Loucy (cell line): ENCODE data around the gene HIVEP1.

Source experiments
- H2AFZ ChIP-seq: fragments of 200-600 bp; sonication (generic); 2 replicates; pipeline ENCODE4 v1.6.0; 2016; ENCODE audit warnings: antibody characterized with exemption, mild to moderate bottlenecking, low read length, moderate library complexity
- H3F3A ChIP-seq: fragments of 200-600 bp; 2 replicates; pipeline ENCODE4 v1.6.0; 2016; ENCODE audit warnings: antibody characterized with exemption, low read depth, mild to moderate bottlenecking
- H3K27me3 ChIP-seq: fragments of 200-600 bp; sonication (generic); 2 replicates; pipeline ENCODE4 v1.6.1; 2014; ENCODE audit warnings: low read length, mild to moderate bottlenecking; ENCODE audit not compliant: insufficient read depth, poor library complexity, severe bottlenecking
- H3K36me3 ChIP-seq: fragments of 200-600 bp; sonication (generic); 2 replicates; pipeline ENCODE4 v1.6.1; 2016; ENCODE audit warnings: low read length; ENCODE audit not compliant: insufficient read depth
- H3K4me1 ChIP-seq: fragments of 200-600 bp; sonication (generic); 2 replicates; pipeline ENCODE4 v1.5.1; 2014; ENCODE audit warnings: low read length, mild to moderate bottlenecking; ENCODE audit not compliant: insufficient read depth, poor library complexity, severe bottlenecking
- H3K4me2 ChIP-seq: fragments of 200-600 bp; sonication (generic); 2 replicates; pipeline ENCODE4 v1.6.0; 2014; ENCODE audit warnings: antibody characterized with exemption, low read length, low read depth, mild to moderate bottlenecking; ENCODE audit not compliant: poor library complexity, severe bottlenecking
- H3K4me3 ChIP-seq: fragments of 200-600 bp; sonication (generic); 2 replicates; pipeline ENCODE4 v1.5.1; 2014; ENCODE audit warnings: low read length, mild to moderate bottlenecking, mixed read lengths; ENCODE audit not compliant: poor library complexity, severe bottlenecking
- H3K79me2 ChIP-seq: fragments of 200-600 bp; sonication (generic); 2 replicates; pipeline ENCODE4 v1.6.1; 2014; ENCODE audit warnings: low read length; ENCODE audit not compliant: insufficient read depth
- H3K9ac ChIP-seq: fragments of 200-600 bp; sonication (generic); 2 replicates; pipeline ENCODE4 v1.6.0; 2014; ENCODE audit warnings: mild to moderate bottlenecking, low read depth, low read length, moderate library complexity; ENCODE audit not compliant: poor library complexity, severe bottlenecking
- H3K9me2 ChIP-seq: fragments of 200-600 bp; sonication (generic); replicated peaks from 2 replicates; pipeline ENCODE4 v1.6.1; 2016; ENCODE audit warnings: low read depth, low read length, mixed read lengths
- H3K9me3 ChIP-seq: fragments of 200-600 bp; sonication (generic); 2 replicates; pipeline ENCODE4 v1.6.1; 2014; ENCODE audit warnings: mild to moderate bottlenecking, antibody characterized with exemption, low read length, low read depth; ENCODE audit not compliant: insufficient read depth
- H4K20me1 ChIP-seq: fragments of 200-600 bp; sonication (generic); 2 replicates; pipeline ENCODE4 v1.6.0; 2014; ENCODE audit warnings: antibody characterized with exemption, low read length, mild to moderate bottlenecking; ENCODE audit not compliant: insufficient read depth, poor library complexity, severe bottlenecking
- CTCF ChIP-seq: fragments of 200-600 bp; sonication (generic); conservative IDR thresholded peaks from 2 replicates; pipeline ENCODE4 v1.5.1; 2014; ENCODE audit warnings: mild to moderate bottlenecking, antibody characterized with exemption, low read length
- EZH2phosphoT487 ChIP-seq: fragments of 200-600 bp; IDR thresholded peaks from 2 replicates; pipeline ENCODE4 v1.6.1; 2018; ENCODE audit warnings: antibody characterized with exemption, mild to moderate bottlenecking, moderate library complexity, borderline replicate concordance

Gene HIVEP1

GRCh38 chr6:12064131-12064530 lies 52.0 kb downstream of the HIVEP1 start:
- H3K36me3 ChIP-seq, result no peaks in the 10 kb centered on the region; the same call in 1 of the 2 replicates
- H3K9me2 ChIP-seq, result no peaks in the 10 kb centered on the region
- H4K20me1 ChIP-seq, result no peaks in the 10 kb centered on the region
- peaks cover 13% of the 10 kb centered on the region for H3K4me1 ChIP-seq
- H3K9me3 ChIP-seq, result no peaks in the 10 kb centered on the region
- H3K27me3 ChIP-seq, result no peaks in the 10 kb centered on the region
- H2AFZ ChIP-seq, result no peak overlapping the region
- peaks cover 21% of the 10 kb centered on the region; the same call in 1 of the 2 replicates for H3K79me2 ChIP-seq
- no peak overlapping the region for H3K4me3 ChIP-seq
- no peak for TF ChIP-seq EZH2phosphoT487
- TF ChIP-seq CTCF, result no peak
- H3K4me2 ChIP-seq, result no peak overlapping the region
- H3F3A ChIP-seq, result no peaks in the 10 kb centered on the region
- no peak overlapping the region for H3K9ac ChIP-seq

GRCh38 chr6:12064538-12065071 lies 52.5 kb downstream of the HIVEP1 start:
- no peaks in the 10 kb centered on the region for H3F3A ChIP-seq
- H4K20me1 ChIP-seq, result no peaks in the 10 kb centered on the region
- no peaks in the 10 kb centered on the region; the same call in 1 of the 2 replicates for H3K36me3 ChIP-seq
- H3K9me3 ChIP-seq, result no peaks in the 10 kb centered on the region
- peaks cover 13% of the 10 kb centered on the region for H3K4me1 ChIP-seq
- no peak overlapping the region for H2AFZ ChIP-seq
- no peak overlapping the region for H3K4me2 ChIP-seq
- H3K9me2 ChIP-seq, result no peaks in the 10 kb centered on the region
- H3K4me3 ChIP-seq, result no peak overlapping the region
- H3K27me3 ChIP-seq, result no peaks in the 10 kb centered on the region
- peaks cover 21% of the 10 kb centered on the region; the same call in 1 of the 2 replicates for H3K79me2 ChIP-seq
- no peak overlapping the region for H3K9ac ChIP-seq
- TF ChIP-seq EZH2phosphoT487 (no peak), CTCF (no peak)

GRCh38 chr6:12065321-12066140 lies 53.4 kb downstream of the HIVEP1 start:
- Histone ChIP-seq H3K4me3 (no peak overlapping the region), H3K27me3 (no peaks in the 10 kb centered on the region), H3K4me1 (peaks cover 13% of the 10 kb centered on the region), H3K9me2 (no peaks in the 10 kb centered on the region), H3K4me2 (no peak overlapping the region), H2AFZ (no peak overlapping the region), H3K9ac (no peak overlapping the region), H3K9me3 (no peaks in the 10 kb centered on the region), H3K36me3 (no peaks in the 10 kb centered on the region; the same call in 1 of the 2 replicates), H4K20me1 (peaks cover 4% of the 10 kb centered on the region), H3K79me2 (peaks cover 27% of the 10 kb centered on the region; the same call in 1 of the 2 replicates), H3F3A (no peaks in the 10 kb centered on the region)
- TF ChIP-seq CTCF (no peak), EZH2phosphoT487 (no peak)
